GM23338 (cell line): ENCODE data around the gene MAN1A2. TPM values are rescaled to one million over a fixed set of nuclear protein-coding genes. Genes with fewer than 3 reads are reported as not detected.

Experiments used
- ATAC-seq: fragments of 200-7000 bp; cut with Tn5 transposase; 3 replicates; pipeline ENCODE4 v1.9.1; 2020
- DNase-seq: peaks from one replicate; pipeline ENCODE4 v3.0.0-alpha.2; 2015; ENCODE audit warnings: low spot score
- H2AFZ ChIP-seq: fragments of 200-600 bp; sonication (generic); 2 replicates; pipeline ENCODE4 v1.8.0; 2016; ENCODE audit warnings: antibody characterized with exemption, mild to moderate bottlenecking, moderate library complexity
- H3F3A ChIP-seq: fragments of 200-600 bp; sonication (generic); replicated peaks from 2 replicates; pipeline ENCODE4 v1.8.0; 2017; ENCODE audit warnings: antibody characterized with exemption, mixed run types, low read depth
- H3K27ac ChIP-seq: fragments of 200-600 bp; sonication (generic); 2 replicates; pipeline ENCODE4 v1.6.1; 2016; ENCODE audit warnings: low read depth
- H3K27me3 ChIP-seq: fragments of 200-600 bp; sonication (generic); 2 replicates; pipeline ENCODE4 v1.8.0; 2016; ENCODE audit warnings: mild to moderate bottlenecking, mixed run types, moderate library complexity; ENCODE audit not compliant: insufficient read depth
- H3K36me3 ChIP-seq: fragments of 200-600 bp; sonication (generic); 2 replicates; pipeline ENCODE4 v1.8.0; 2016; ENCODE audit warnings: mild to moderate bottlenecking; ENCODE audit not compliant: insufficient read depth
- H3K4me1 ChIP-seq: fragments of 200-600 bp; sonication (generic); 2 replicates; pipeline ENCODE4 v1.8.0; 2016; ENCODE audit warnings: mild to moderate bottlenecking, moderate library complexity; ENCODE audit not compliant: insufficient read depth
- H3K4me2 ChIP-seq: fragments of 200-600 bp; sonication (generic); 2 replicates; pipeline ENCODE4 v1.7.1; 2017; ENCODE audit warnings: mixed run types
- H3K4me3 ChIP-seq: fragments of 200-600 bp; sonication (generic); 2 replicates; pipeline ENCODE4 v1.6.1; 2016; ENCODE audit warnings: mixed run types
- H3K79me2 ChIP-seq: fragments of 200-600 bp; sonication (generic); replicated peaks from 2 replicates; pipeline ENCODE4 v1.8.0; 2017; ENCODE audit warnings: mild to moderate bottlenecking; ENCODE audit not compliant: insufficient read depth
- H3K9me2 ChIP-seq: fragments of 200-600 bp; sonication (generic); 2 replicates; pipeline ENCODE4 v1.8.0; 2017; ENCODE audit not compliant: insufficient read depth
- H4K20me1 ChIP-seq: fragments of 200-600 bp; sonication (generic); replicated peaks from 2 replicates; pipeline ENCODE4 v1.8.0; 2017; ENCODE audit warnings: mild to moderate bottlenecking; ENCODE audit not compliant: insufficient read depth
- H3K27ac Mint-ChIP-seq: 2 replicates; pipeline ENCODE4 v1.8.0; 2020; ENCODE audit warnings: inconsistent platforms, mild to moderate bottlenecking, moderate library complexity, mixed read lengths
- H3K27me3 Mint-ChIP-seq: 3 replicates; pipeline ENCODE4 v1.8.0; 2022; ENCODE audit warnings: low read depth, mild to moderate bottlenecking, moderate library complexity, mixed read lengths, inconsistent platforms; ENCODE audit not compliant: insufficient read depth, poor library complexity
- H3K36me3 Mint-ChIP-seq: 3 replicates; pipeline ENCODE4 v1.8.0; 2021; ENCODE audit warnings: low read depth, mild to moderate bottlenecking, inconsistent platforms, moderate library complexity, mixed read lengths
- H3K4me1 Mint-ChIP-seq: 3 replicates; pipeline ENCODE4 v1.8.0; 2020; ENCODE audit warnings: mild to moderate bottlenecking, inconsistent platforms, mixed read lengths
- H3K4me3 Mint-ChIP-seq: 3 replicates; pipeline ENCODE4 v1.8.0; 2021; ENCODE audit warnings: moderate library complexity, mild to moderate bottlenecking, inconsistent platforms, mixed read lengths
- H3K9me3 Mint-ChIP-seq: 3 replicates; pipeline ENCODE4 v1.8.0; 2020; ENCODE audit warnings: moderate library complexity, mild to moderate bottlenecking, inconsistent platforms, mixed read lengths
- CREB1 ChIP-seq: fragments of 250-450 bp; sonication (Bioruptor Pico); IDR thresholded peaks from 2 replicates; pipeline ENCODE4 v1.5.0; 2020; ENCODE audit warnings: low read depth, mild to moderate bottlenecking, moderate library complexity
- CTCF ChIP-seq, 2 experiments: fragments of 200-600 bp in 1 of 2; sonication (generic) in 1 of 2; conservative IDR thresholded peaks; 2 replicates each; pipeline versions ENCODE4 v1.5.1 to v1.6.1; 2016 to 2017; ENCODE audit warnings: antibody characterized with exemption in 2 of 2, low read depth in 2 of 2, mild to moderate bottlenecking in 2 of 2, moderate library complexity in 1 of 2
- ETS1 ChIP-seq: IDR thresholded peaks from 2 replicates; pipeline ENCODE4 v1.6.1; 2016; ENCODE audit warnings: antibody characterized with exemption
- EZH2 ChIP-seq: fragments of 200-600 bp; sonication (generic); IDR thresholded peaks from one replicate; pipeline ENCODE4 v1.8.0; 2017; ENCODE audit warnings: antibody characterized with exemption, mild to moderate bottlenecking, low read depth; ENCODE audit not compliant: unreplicated experiment
- EZH2phosphoT487 ChIP-seq: fragments of 200-600 bp; sonication (generic); IDR thresholded peaks from one replicate; pipeline ENCODE4 v1.8.1; 2018; ENCODE audit warnings: antibody characterized with exemption; ENCODE audit not compliant: unreplicated experiment
- JUNB ChIP-seq: IDR thresholded peaks from one replicate; pipeline ENCODE4 v1.6.1; 2016; ENCODE audit warnings: antibody characterized with exemption; ENCODE audit not compliant: unreplicated experiment
- NANOG ChIP-seq: IDR thresholded peaks from 2 replicates; pipeline ENCODE4 v1.6.1; 2016; ENCODE audit warnings: antibody characterized with exemption, borderline replicate concordance
- POLR2AphosphoS5 ChIP-seq: IDR thresholded peaks from 2 replicates; pipeline ENCODE4 v1.6.1; 2016; ENCODE audit warnings: antibody characterized with exemption, low read depth
- REST ChIP-seq: IDR thresholded peaks from one replicate; pipeline ENCODE4 v1.6.1; 2018; ENCODE audit warnings: antibody characterized with exemption; ENCODE audit not compliant: unreplicated experiment
- STAT1 ChIP-seq: IDR thresholded peaks from one replicate; pipeline ENCODE4 v1.6.1; 2016; ENCODE audit warnings: antibody characterized with exemption; ENCODE audit not compliant: unreplicated experiment
- ZNF114 ChIP-seq: fragments of 250-450 bp; sonication (Bioruptor Pico); IDR thresholded peaks from 2 replicates; pipeline ENCODE4 v1.5.0; 2020; ENCODE audit warnings: mild to moderate bottlenecking, moderate library complexity
- ZNF331 ChIP-seq: fragments of 250-450 bp; sonication (Bioruptor Pico); IDR thresholded peaks from 2 replicates; pipeline ENCODE4 v1.5.0; 2020; ENCODE audit warnings: low read depth, mild to moderate bottlenecking, moderate library complexity
- ZNF462 ChIP-seq: fragments of 250-450 bp; sonication (Bioruptor Pico); IDR thresholded peaks from 2 replicates; pipeline ENCODE4 v1.5.0; 2020; ENCODE audit warnings: mild to moderate bottlenecking, moderate library complexity
- polyA plus RNA-seq: library from polyadenylated mRNA; unstranded; fragments of >200 nt; fragmentation: Nextera tagmentation; extraction: Ambion mirVana; gene quantifications from 2 replicates; pipeline ENCODE4 v1.2.1, GENCODE V29; 2016
- total RNA-seq: library from RNA; depleted of rRNA; stranded (reverse); fragments of >200 nt; shearing (Covaris generic); gene quantifications from 2 replicates; pipeline ENCODE4 v1.2.3, GENCODE V29; 2014

Gene MAN1A2
- total and polyA plus RNA-seq, 2 experiments from 2014 or later: 18.6 to 22.2 TPM

GRCh38 chr1:117392771-117393170, 25.5 kb downstream of the MAN1A2 start:
- no peaks in the 10 kb centered on the region for H3K27me3 Mint-ChIP-seq
- no peak overlapping the region for H3K4me2 ChIP-seq
- H3F3A ChIP-seq: no peaks in the 10 kb centered on the region
- H3K9me3 Mint-ChIP-seq: no peaks in the 10 kb centered on the region
- H3K27ac Mint-ChIP-seq: no peak overlapping the region
- no peaks in the 10 kb centered on the region for H3K27me3 ChIP-seq
- no peaks in the 10 kb centered on the region for H4K20me1 ChIP-seq
- no peaks in the 10 kb centered on the region for H3K36me3 Mint-ChIP-seq
- peaks cover 5% of the 10 kb centered on the region for H3K4me1 ChIP-seq
- H3K9me2 ChIP-seq: peaks cover 7% of the 10 kb centered on the region; the same call in 1 of the 2 replicates
- TF ChIP-seq NANOG (no peak), JUNB (no peak), EZH2 (no peak), EZH2phosphoT487 (no peak), STAT1 (no peak), ETS1 (no peak), ZNF114 (CRISPR knock-in tag) (no peak), CTCF (conservative IDR thresholded peaks at IDR 0.05; ENCODE audit: low read depth in 2 of 2) (no peak), CREB1 (CRISPR knock-in tag) (no peak), POLR2AphosphoS5 (no peak), ZNF331 (CRISPR knock-in tag) (no peak), REST (no peak), ZNF462 (no peak)
- ATAC-seq (no peak), DNase-seq (no peak)
- no peak overlapping the region for H3K27ac ChIP-seq
- H3K4me1 Mint-ChIP-seq: peaks cover 31% of the 10 kb centered on the region
- no peak overlapping the region for H3K4me3 Mint-ChIP-seq
- peaks cover 50% of the 10 kb centered on the region for H3K79me2 ChIP-seq
- H3K36me3 ChIP-seq: no peaks in the 10 kb centered on the region
- no peak overlapping the region for H2AFZ ChIP-seq
- H3K4me3 ChIP-seq: no peak overlapping the region
